ENCODE results near the gene KPNA3.

DNA sequence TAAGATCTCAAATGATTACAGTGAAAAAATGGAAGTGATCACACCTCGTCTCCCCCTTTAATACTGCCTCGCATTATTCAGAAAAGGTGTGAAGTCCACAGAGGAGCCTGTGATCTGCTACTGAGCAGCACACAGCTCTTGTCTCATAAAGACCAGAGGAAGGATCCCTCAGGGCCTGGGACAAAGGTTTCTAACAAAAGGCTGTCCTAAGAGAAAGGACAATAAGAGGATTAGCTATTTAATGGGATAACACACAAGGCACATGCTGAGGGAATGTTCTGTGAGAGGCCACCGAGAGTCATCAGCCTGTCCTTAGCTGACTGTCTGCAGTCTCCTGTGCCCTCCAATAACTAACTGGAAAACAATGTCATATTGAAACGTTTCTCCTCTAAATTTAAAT, 127.9 kb downstream of the KPNA3 start:
- TF ChIP-seq, protein P1, sequence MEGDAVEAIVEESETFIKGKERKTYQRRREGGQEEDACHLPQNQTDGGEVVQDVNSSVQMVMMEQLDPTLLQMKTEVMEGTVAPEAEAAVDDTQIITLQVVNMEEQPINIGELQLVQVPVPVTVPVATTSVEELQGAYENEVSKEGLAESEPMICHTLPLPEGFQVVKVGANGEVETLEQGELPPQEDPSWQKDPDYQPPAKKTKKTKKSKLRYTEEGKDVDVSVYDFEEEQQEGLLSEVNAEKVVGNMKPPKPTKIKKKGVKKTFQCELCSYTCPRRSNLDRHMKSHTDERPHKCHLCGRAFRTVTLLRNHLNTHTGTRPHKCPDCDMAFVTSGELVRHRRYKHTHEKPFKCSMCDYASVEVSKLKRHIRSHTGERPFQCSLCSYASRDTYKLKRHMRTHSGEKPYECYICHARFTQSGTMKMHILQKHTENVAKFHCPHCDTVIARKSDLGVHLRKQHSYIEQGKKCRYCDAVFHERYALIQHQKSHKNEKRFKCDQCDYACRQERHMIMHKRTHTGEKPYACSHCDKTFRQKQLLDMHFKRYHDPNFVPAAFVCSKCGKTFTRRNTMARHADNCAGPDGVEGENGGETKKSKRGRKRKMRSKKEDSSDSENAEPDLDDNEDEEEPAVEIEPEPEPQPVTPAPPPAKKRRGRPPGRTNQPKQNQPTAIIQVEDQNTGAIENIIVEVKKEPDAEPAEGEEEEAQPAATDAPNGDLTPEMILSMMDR (IDR thresholded peaks at IDR 0.05; ENCODE audit: poor library complexity, severe bottlenecking) = no peak
- TF ChIP-seq EP300 (conservative IDR thresholded peaks at IDR 0.05; ENCODE audit: poor library complexity, severe bottlenecking) (no peak), MXI1 (conservative IDR thresholded peaks at IDR 0.05; ENCODE audit: poor library complexity, severe bottlenecking) (no peak)
